ENCODE results near the gene WNT9A.
"Not testable (repeated sequence)": the region's sequence is repeated elsewhere in the genome, so short reads cannot be mapped to it uniquely, and the experiment has no call there.

Gene WNT9A, protein sequence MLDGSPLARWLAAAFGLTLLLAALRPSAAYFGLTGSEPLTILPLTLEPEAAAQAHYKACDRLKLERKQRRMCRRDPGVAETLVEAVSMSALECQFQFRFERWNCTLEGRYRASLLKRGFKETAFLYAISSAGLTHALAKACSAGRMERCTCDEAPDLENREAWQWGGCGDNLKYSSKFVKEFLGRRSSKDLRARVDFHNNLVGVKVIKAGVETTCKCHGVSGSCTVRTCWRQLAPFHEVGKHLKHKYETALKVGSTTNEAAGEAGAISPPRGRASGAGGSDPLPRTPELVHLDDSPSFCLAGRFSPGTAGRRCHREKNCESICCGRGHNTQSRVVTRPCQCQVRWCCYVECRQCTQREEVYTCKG

GRCh38 chr1:227947676-227948492 lies at the start of gene WNT9A:
Gene WNT9A, minus strand, starts transcription at chr1:227947932. Its CDS starts 45 bp downstream, at chr1:227947887.
- DNase-seq = peak in 1 of 2 donors; percentile 2

- no peak for DNase-seq
Measured at GRCh38 chr1:227996187-227996950, 48.6 kb upstream of the WNT9A start.

DNA sequence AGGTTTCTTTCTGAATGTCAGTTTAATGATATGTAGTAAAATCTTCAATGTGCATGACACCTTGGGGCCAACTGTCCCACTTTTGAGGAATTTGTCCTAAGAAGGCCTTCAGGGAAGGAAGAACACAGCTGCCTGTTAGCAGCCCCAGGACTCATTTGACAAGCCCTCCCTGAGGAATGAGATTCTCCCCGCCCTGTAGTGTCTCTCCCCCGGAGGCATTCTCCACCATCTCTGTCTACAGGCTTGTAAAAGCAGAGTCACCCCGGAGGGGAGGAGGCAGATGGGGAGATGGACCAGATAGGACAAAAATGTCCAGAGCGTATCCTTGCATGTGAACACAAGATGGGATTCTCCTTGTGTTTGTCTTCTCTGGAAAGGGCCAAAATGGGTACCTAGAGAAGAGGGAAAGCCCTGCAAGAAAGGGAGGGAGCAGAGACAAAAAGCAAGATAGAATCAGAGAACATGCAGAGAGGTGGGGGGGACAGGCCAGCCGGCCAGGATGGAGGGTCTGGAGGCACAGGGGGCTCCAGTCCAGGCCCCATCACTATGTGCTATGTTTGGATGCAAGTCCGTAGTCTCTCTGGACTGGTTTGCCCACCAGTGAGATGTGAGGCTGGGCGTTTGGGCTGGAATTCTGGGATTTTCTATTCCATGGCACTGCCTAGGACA lies 47.0 kb upstream of the WNT9A start:
- no peak for DNase-seq

- DNase-seq = no peak
Measured at GRCh38 chr1:227987181-227987580, 39.4 kb upstream of the WNT9A start.

- DNase-seq = not testable (repeated sequence)
Measured at GRCh38 chr1:227975583-227976283, 28.0 kb upstream of the WNT9A start.

- DNase-seq = not testable (repeated sequence)
Measured at GRCh38 chr1:227973724-227974288, 26.1 kb upstream of the WNT9A start.

- DNase-seq = not testable (repeated sequence)
Measured at GRCh38 chr1:227972843-227973374, 25.2 kb upstream of the WNT9A start.

GRCh38 chr1:227972283-227972679 lies 24.5 kb upstream of the WNT9A start:
- DNase-seq = not testable (repeated sequence)

DNA sequence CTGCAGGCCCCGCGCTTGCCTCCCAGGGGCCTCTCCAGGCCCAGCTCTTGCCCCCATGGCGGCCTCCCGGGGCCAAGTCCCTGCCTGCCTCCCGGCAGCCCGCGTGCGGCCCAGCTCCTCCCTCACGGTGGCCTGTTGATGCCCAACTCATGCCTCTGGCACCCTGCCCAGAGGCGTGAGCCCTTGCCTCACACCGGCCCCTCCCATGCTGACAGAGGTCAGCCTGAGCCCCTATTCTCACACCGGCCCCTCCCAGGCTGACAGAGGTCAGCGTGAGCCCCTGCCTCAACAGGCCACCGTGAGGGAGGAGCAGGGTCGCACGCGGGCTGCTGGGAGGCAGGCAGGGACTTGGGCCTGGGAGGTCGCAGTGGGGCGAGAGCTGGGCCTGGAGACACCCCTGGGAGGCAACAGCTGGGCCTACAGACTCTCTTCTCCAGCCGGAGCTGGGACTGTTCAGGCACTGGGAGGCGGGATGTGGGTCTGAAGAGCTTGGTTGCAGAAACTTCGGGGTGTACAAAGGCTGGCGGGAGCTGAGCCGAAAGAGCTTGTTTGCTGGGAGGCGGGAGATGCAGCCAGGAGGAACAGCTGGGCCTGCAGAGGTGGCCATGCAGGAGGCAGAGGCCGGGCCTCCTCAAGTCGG lies 24.0 kb upstream of the WNT9A start:
- not testable (repeated sequence) for DNase-seq

DNA sequence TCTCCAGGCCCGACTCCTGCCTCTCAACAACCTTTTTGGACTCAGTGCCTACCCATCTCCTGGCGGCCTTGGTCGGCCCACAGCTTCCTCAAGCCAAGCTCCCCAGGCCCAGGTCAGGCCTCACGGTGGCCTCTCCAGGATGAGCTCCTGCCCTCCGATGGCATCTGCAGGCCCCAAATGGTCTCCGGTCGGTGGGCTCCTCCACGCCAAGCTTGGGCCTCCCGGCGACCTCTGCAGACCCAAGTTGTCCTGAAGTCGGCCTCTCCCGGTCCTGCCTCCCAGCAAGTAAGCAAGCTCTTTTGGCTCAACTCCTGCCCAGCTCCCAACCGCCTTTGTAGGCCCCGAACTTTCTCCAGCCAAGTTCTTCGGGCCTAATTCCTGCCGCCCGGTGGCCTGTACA lies 23.5 kb upstream of the WNT9A start:
- DNase-seq = not testable (repeated sequence)

DNA sequence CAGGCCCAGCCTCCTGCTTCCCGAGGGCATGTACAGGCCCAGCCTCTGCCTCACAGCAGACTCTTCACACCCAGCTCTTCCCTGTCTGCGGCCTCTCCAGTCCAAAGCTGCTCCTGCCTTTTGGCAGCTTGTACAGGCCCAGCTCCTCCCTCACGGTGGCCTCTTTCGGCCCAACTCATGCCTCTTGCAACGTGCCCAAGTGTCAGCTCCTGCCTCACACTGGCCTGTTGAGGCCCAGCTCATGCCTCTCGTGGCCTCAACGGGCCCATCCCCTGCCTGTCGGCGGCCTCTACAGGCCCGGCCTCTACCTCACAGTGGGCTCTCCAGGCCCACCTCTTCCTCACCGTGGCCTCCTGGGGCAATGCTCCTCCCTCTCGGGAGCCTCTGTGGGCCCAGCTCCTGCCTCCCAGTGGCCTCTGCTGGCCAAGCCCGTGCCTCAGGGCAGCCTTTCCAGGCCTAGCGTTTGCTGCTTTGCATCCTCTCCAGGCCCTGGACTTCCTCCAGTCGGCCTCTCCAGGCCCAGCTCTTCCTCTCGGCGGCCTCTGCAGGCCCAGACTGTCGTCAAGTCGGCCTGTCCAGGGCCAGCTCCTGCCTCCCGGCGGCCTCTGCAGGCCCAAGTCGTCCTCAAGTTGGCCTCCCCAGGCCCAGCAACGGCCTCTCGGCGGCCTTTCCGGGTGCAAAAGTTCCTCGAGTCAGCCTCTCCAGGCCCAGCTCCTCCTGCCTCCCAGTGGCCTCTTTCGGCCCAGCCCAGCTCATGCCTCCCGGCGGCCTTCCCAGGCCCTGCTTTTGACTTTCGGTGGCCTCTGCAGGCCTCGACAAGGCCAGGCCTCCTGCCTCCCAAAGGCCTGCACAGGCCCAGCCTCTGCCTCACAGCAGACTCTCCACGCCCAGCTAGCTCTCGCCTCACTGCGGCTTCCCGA lies 22.6 kb upstream of the WNT9A start:
- DNase-seq = not testable (repeated sequence)

DNA sequence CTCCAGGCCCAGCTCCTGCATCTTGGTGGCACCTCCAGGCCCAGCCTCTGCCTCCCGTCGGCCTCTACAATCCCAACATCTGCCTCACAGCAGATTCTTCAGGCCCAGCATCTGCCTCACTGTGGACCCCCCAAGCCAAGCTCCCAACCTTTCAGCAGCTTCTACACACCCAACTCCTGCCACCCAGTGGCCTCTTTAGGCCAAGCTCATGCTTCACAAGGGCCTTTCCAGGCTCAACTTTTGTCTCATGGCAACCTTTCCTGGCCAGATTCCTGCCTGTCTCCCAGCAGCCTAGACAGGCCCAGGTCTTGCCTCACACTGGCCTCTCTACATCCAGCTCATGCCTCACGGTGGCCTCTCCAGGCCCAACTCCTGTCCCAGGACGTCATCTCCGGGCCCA lies 20.1 kb upstream of the WNT9A start:
- not testable (repeated sequence) for DNase-seq

- DNase-seq = not testable (repeated sequence)
Measured at GRCh38 chr1:227966733-227967132, 19.0 kb upstream of the WNT9A start.

DNA sequence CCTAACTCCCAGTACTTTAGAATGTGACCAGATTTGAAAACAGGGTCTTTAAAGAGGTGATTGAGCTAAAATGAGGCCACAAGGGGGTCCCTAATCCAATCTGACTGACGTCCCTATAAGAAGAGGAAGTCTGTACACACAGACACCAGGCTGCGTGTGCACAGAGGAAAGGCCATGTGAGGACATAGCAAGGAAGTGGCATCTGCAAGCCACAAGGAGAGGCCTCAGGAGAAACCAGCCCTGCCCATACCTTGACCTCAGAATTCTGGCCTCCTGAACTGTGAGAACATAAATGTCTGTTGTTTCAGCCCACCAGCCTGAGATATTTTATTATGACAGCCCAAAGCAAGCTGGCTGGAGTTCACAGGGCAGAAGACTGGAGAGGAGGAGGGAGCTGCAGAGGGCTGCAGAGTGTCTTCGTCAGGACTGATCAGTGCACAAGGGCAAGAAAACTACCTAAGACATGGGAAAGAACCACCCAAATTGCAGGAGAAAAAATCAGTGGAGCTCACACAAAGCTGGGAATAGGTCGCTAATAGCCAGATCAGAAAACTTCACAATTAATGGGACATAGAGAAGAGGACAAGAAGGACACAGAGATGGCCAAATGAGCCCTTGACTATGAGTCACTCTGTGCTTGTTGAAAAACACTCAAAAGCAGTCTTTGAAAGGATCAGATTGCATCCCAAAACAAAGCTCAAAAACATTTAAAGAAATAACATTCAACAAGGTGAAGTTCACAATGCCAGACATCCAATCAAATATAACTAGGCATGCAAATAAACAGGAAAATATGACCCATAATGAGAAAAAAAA lies 14.1 kb upstream of the WNT9A start:
- no peak for DNase-seq

- DNase-seq = no peak
Measured at GRCh38 chr1:227959325-227959860, 11.7 kb upstream of the WNT9A start.

DNA sequence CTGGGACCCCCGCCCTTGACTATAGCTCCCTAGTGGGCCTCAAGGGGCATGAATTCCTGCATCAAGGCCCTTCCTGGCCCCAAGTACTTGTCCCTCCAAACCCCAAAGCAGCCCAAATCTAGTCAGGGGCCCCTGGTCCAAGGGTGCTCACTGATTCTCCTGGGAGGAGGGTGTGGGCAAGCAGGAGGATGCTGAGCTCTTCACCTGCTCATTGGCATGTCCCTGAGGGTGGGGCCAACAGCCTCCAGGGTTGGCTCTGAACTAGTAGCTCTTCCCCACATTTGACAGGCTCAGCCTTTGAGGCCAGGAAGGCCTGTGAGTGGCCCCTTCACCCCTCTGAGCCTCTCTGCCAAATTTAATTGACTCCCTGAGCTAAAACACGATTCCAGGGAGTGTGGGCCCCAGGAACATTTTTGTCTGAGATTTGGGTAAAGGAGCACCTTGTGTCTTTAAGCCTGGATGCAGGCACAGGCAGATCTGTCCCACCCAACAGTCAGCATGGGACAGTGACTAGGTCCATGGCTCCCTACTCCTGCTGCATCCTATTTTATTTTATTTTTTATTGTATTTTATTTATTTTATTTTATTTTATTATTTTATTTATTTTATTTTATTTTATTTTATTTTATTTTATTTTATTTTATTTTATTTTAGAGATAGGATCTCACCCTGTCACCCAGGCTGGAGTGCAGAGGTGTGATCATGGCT lies 11.0 kb upstream of the WNT9A start:
- no peak for DNase-seq

GRCh38 chr1:227955808-227956207 lies 8.1 kb upstream of the WNT9A start:
- DNase-seq = no peak

All from activated CD4-positive, alpha-beta T cell treated with anti-CD3 and anti-CD28 coated beads for 4 hours (primary cell).